WTC11 (cell line): ENCODE data around the gene CEP57L1. TPM values are rescaled to one million over a fixed set of nuclear protein-coding genes. Genes with fewer than 3 reads are reported as not detected.

Source experiments
- ATAC-seq: fragments of 200-7000 bp; cut with Tn5 transposase; 2 replicates; pipeline ENCODE4 v1.10.0; 2021; ENCODE audit warnings: mild to moderate bottlenecking, moderate library complexity
- CTCF ChIA-PET: fragments of 300-600 bp; sonication (Branson Sonifier 250); formaldehyde crosslinking; loops from one replicate; lab custom pipeline; 2021; ENCODE audit warnings: antibody characterized with exemption; lab: Charles Lee
- POLR2A ChIA-PET: fragments of 350-600 bp; sonication (Branson Sonifier 250); formaldehyde crosslinking; loops from one replicate; lab custom pipeline; 2021; ENCODE audit warnings: antibody characterized with exemption; lab: Charles Lee
- DNase-seq: peaks from one replicate; pipeline ENCODE4 v3.0.0; 2021; ENCODE audit warnings: low spot score
- H3K27ac Mint-ChIP-seq: 2 replicates; pipeline ENCODE4 v1.8.0; 2021; ENCODE audit warnings: mixed read lengths
- H3K27me3 Mint-ChIP-seq: 2 replicates; pipeline ENCODE4 v1.8.0; 2021; ENCODE audit warnings: low read depth, mild to moderate bottlenecking, moderate library complexity, mixed read lengths
- H3K36me3 Mint-ChIP-seq: 2 replicates; pipeline ENCODE4 v1.8.0; 2021; ENCODE audit warnings: mixed read lengths
- H3K4me1 Mint-ChIP-seq: 2 replicates; pipeline ENCODE4 v1.8.0; 2022; ENCODE audit warnings: mixed read lengths
- H3K4me3 Mint-ChIP-seq: 2 replicates; pipeline ENCODE4 v1.8.0; 2021; ENCODE audit warnings: mild to moderate bottlenecking, moderate library complexity, mixed read lengths
- H3K9me3 Mint-ChIP-seq: 2 replicates; pipeline ENCODE4 v1.8.0; 2021; ENCODE audit warnings: mixed read lengths
- ATF1 ChIP-seq: sonication (generic); formaldehyde crosslinking; IDR thresholded peaks from 2 replicates; pipeline ENCODE4 v1.8.1; 2023; ENCODE audit warnings: mild to moderate bottlenecking, moderate library complexity, missing genetic modification reagents
- ATF3 ChIP-seq: sonication (generic); formaldehyde crosslinking; conservative IDR thresholded peaks from 2 replicates; pipeline ENCODE4 v1.8.1; 2022; ENCODE audit warnings: mild to moderate bottlenecking, missing genetic modification reagents
- FOXP1 ChIP-seq: sonication (generic); formaldehyde crosslinking; IDR thresholded peaks from 2 replicates; pipeline ENCODE4 v1.8.0; 2022; ENCODE audit warnings: missing genetic modification reagents, mild to moderate bottlenecking, moderate library complexity, borderline replicate concordance
- JAZF1 ChIP-seq: fragments of 250-450 bp; sonication (Bioruptor Pico); IDR thresholded peaks from 2 replicates; pipeline ENCODE4 v1.9.0; 2021; ENCODE audit warnings: moderate library complexity, mild to moderate bottlenecking, inconsistent platforms
- MAX ChIP-seq: sonication (generic); formaldehyde crosslinking; IDR thresholded peaks from 2 replicates; pipeline ENCODE4 v1.8.0; 2022; ENCODE audit warnings: mild to moderate bottlenecking, missing genetic modification reagents
- NFE2L1 ChIP-seq: sonication (generic); formaldehyde crosslinking; IDR thresholded peaks from 2 replicates; pipeline ENCODE4 v1.8.1; 2023; ENCODE audit warnings: missing genetic modification reagents
- NR1H2 ChIP-seq: sonication (generic); formaldehyde crosslinking; IDR thresholded peaks from 2 replicates; pipeline ENCODE4 v1.9.0; 2021; ENCODE audit warnings: mild to moderate bottlenecking, moderate library complexity, missing genetic modification reagents
- OVOL2 ChIP-seq: fragments of 250-450 bp; sonication (Bioruptor Pico); IDR thresholded peaks from 2 replicates; pipeline ENCODE4 v1.9.0; 2021; ENCODE audit warnings: mild to moderate bottlenecking, borderline replicate concordance
- PRDM15 ChIP-seq: sonication (generic); formaldehyde crosslinking; IDR thresholded peaks from 2 replicates; pipeline ENCODE4 v1.8.0; 2022; ENCODE audit warnings: missing genetic modification reagents
- SMAD4 ChIP-seq: sonication (generic); formaldehyde crosslinking; IDR thresholded peaks from 2 replicates; pipeline ENCODE4 v1.8.0; 2022; ENCODE audit warnings: mild to moderate bottlenecking, missing genetic modification reagents
- SOX15 ChIP-seq: fragments of 250-450 bp; sonication (Bioruptor Pico); IDR thresholded peaks from 2 replicates; pipeline ENCODE4 v1.9.0; 2021; ENCODE audit warnings: mild to moderate bottlenecking
- ZNF138 ChIP-seq: sonication (generic); formaldehyde crosslinking; conservative IDR thresholded peaks from 2 replicates; pipeline ENCODE4 v1.8.1; 2022; ENCODE audit warnings: mild to moderate bottlenecking, moderate library complexity, missing genetic modification reagents
- ZNF263 ChIP-seq: sonication (generic); formaldehyde crosslinking; IDR thresholded peaks from 2 replicates; pipeline ENCODE4 v1.8.1; 2022; ENCODE audit warnings: low read depth, mild to moderate bottlenecking, moderate library complexity, missing genetic modification reagents
- ZNF425 ChIP-seq: fragments of 250-450 bp; sonication (Bioruptor Pico); conservative IDR thresholded peaks from 2 replicates; pipeline ENCODE4 v1.9.0; 2021; ENCODE audit warnings: mild to moderate bottlenecking
- ZNF671 ChIP-seq: fragments of 250-450 bp; sonication (Bioruptor Pico); IDR thresholded peaks from 2 replicates; pipeline ENCODE4 v1.8.0; 2021; ENCODE audit warnings: mild to moderate bottlenecking
- total RNA-seq: library from RNA; stranded (reverse); gene quantifications from 3 replicates; pipeline ENCODE4 v1.2.3, GENCODE V29; 2021
- TF ChIP-seq, protein P1 (sequence below): sonication (generic); formaldehyde crosslinking; IDR thresholded peaks from 2 replicates; pipeline ENCODE4 v1.8.1; 2022; ENCODE audit warnings: low read depth, missing genetic modification reagents, borderline replicate concordance
- TF ChIP-seq, protein P2 (sequence below): sonication (generic); formaldehyde crosslinking; IDR thresholded peaks from 2 replicates; pipeline ENCODE4 v1.8.1; 2023; ENCODE audit warnings: mild to moderate bottlenecking, missing genetic modification reagents, moderate library complexity
- TF ChIP-seq, protein P3 (sequence below): fragments of 250-450 bp; sonication (Bioruptor Pico); IDR thresholded peaks from 2 replicates; pipeline ENCODE4 v1.8.0; 2021; ENCODE audit warnings: mild to moderate bottlenecking

Gene CEP57L1
- total RNA-seq, 1 experiment from 2014 or later = 13.1 TPM

DNA sequence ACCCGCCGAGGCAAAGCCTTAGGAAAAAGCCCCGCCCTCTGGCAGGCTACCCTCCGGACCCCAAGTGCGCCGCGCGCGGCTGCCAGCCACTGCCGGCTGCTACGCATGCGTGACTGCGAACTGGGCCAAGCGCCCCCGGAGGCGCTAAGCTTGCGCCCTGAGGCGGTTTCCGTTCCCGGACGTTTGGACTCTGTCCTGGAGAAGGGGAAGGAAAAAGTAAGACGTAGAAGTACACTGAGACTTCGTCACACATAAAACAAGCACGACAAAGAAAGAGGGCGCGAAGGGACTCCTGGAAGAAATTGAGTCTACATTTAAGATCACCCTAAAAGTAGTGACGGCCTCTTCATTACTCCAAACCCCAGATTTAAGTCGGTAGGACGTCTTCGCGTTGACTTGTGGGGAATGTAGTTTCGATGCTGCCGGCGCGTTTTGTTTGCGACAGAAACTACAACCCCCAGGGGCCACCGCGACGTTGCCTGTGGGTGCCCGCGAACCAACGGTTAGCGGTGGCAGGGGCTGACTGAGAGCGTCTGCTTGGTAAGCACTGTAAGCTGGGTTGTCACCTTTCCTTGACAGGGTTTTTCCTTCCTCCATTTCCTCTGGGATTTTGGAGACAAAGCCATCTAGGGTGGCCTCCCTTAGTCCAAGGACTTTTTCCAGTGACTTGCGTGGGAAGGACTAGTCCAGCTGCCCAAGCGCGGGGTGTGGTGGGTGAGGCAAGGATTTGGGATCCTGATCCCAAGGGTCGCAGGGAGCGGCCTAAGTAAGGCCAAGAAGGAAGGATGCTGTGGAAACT lies at the start of gene CEP57L1 (continued):
- TF ChIP-seq, protein P1, sequence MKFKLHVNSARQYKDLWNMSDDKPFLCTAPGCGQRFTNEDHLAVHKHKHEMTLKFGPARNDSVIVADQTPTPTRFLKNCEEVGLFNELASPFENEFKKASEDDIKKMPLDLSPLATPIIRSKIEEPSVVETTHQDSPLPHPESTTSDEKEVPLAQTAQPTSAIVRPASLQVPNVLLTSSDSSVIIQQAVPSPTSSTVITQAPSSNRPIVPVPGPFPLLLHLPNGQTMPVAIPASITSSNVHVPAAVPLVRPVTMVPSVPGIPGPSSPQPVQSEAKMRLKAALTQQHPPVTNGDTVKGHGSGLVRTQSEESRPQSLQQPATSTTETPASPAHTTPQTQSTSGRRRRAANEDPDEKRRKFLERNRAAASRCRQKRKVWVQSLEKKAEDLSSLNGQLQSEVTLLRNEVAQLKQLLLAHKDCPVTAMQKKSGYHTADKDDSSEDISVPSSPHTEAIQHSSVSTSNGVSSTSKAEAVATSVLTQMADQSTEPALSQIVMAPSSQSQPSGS = no peak

DNA sequence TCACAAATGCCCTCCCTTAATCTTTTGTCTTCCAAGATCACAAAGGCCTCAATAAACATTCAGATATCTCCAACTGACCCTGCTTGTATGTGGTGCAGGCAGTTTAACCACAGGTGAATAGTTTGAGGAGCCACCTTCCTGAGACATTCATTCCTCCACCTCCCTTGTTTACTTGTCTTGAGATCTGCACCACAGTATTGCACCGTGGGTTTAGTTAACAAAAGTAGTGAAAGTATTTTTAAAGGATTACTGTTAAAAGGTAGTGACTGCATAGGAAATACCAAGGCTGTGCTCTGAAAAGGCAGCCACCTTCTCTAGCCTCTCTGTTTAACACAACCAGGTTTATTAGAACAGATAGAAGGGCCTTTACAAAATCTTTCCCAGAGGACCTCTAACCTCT lies 47.1 kb upstream of the CEP57L1 start:
- CTCF ChIA-PET = no interaction called here

DNA sequence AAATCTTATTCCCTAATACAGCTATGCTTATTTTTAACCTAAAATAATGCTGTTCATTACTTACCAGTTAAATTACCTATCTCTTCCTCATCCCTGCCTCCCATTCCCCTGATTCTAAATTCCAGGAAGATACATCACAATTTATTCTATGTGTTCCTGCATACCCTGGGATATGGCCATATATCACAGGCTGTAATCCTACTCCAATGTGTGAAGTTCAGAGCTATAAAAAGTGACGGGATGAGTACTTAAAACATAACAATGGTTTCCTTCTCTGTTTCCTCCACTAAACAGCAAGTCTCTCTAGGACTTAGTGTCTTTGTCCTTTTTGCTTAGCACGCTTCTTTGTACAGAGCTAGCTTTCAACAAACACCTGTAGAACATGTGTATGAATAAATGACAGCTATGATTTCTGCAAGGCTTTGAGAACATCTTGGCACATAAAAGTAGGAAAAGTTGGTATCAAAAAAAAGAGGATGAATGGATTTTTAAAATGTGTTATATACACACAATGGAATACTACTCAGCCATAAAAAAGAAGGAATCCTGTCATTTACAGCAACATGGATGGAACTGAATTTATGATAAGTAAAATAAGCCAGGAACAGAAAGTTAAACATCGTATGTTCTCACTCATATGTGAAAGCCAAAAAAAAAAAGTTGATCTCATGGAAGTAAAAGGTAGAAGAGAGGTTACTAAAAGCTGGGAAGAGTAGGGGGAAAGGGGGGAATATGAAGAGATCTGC lies 46.5 kb upstream of the CEP57L1 start:
- H3K4me1 Mint-ChIP-seq = peaks cover 13% of the 10 kb centered on the region
- H3K27me3 Mint-ChIP-seq = no peaks in the 10 kb centered on the region
- no peak for ATAC-seq
- H3K4me3 Mint-ChIP-seq = no peak overlapping the region
- POLR2A ChIA-PET = no interaction called here
- DNase-seq = no peak
- TF ChIP-seq JAZF1 (CRISPR knock-in tag) (no peak), ATF1 (CRISPR knock-in tag) (no peak), NFE2L1 (CRISPR knock-in tag) (no peak), ZNF671 (CRISPR knock-in tag) (no peak), SOX15 (CRISPR knock-in tag) (no peak), ZNF425 (CRISPR knock-in tag) (no peak), ATF3 (CRISPR knock-in tag) (no peak)
- TF ChIP-seq, protein P2, sequence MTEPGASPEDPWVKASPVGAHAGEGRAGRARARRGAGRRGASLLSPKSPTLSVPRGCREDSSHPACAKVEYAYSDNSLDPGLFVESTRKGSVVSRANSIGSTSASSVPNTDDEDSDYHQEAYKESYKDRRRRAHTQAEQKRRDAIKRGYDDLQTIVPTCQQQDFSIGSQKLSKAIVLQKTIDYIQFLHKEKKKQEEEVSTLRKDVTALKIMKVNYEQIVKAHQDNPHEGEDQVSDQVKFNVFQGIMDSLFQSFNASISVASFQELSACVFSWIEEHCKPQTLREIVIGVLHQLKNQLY (CRISPR knock-in tag) = no peak
- H3K9me3 Mint-ChIP-seq = peaks cover 24% of the 10 kb centered on the region
- CTCF ChIA-PET = no interaction called here
- H3K36me3 Mint-ChIP-seq = peaks cover 16% of the 10 kb centered on the region
- H3K27ac Mint-ChIP-seq = no peak overlapping the region

More for the DNA sequence above, 47.1 kb upstream of the CEP57L1 start:
- H3K27me3 Mint-ChIP-seq = no peaks in the 10 kb centered on the region
- peaks cover 16% of the 10 kb centered on the region for H3K36me3 Mint-ChIP-seq
- H3K4me3 Mint-ChIP-seq = no peak overlapping the region
- peaks cover 30% of the 10 kb centered on the region for H3K9me3 Mint-ChIP-seq
- POLR2A ChIA-PET = no interaction called here
- TF ChIP-seq SMAD4 (CRISPR knock-in tag) = no peak
- TF ChIP-seq, all 79 proteins: peak for 0
- Mint-ChIP-seq H3K4me1 (peaks cover 7% of the 10 kb centered on the region), H3K27ac (no peak overlapping the region)
- DNase-seq (no peak), ATAC-seq (no peak)

- Mint-ChIP-seq H3K27me3 (no peaks in the 10 kb centered on the region), H3K9me3 (peaks cover 22% of the 10 kb centered on the region), H3K4me1 (peaks cover 13% of the 10 kb centered on the region), H3K36me3 (peaks cover 16% of the 10 kb centered on the region), H3K27ac (no peak overlapping the region), H3K4me3 (no peak overlapping the region)
- ChIA-PET POLR2A (interaction anchor here (0.7 to 1.3 kb wide), 2 partner anchors 102 to 105 kb away, joined by 3 to 5 read pairs; no protein-coding TSS in a partner anchor), CTCF (no interaction called here)
- ATAC-seq = no peak
- no peak for DNase-seq
- TF ChIP-seq PRDM15 (CRISPR knock-in tag) = no peak
- TF ChIP-seq FOXP1 (CRISPR knock-in tag) = no peak
- TF ChIP-seq ZNF138 (CRISPR knock-in tag) = no peak
- TF ChIP-seq NR1H2 = no peak
- TF ChIP-seq, protein P3, sequence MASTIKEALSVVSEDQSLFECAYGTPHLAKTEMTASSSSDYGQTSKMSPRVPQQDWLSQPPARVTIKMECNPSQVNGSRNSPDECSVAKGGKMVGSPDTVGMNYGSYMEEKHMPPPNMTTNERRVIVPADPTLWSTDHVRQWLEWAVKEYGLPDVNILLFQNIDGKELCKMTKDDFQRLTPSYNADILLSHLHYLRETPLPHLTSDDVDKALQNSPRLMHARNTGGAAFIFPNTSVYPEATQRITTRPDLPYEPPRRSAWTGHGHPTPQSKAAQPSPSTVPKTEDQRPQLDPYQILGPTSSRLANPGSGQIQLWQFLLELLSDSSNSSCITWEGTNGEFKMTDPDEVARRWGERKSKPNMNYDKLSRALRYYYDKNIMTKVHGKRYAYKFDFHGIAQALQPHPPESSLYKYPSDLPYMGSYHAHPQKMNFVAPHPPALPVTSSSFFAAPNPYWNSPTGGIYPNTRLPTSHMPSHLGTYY (CRISPR knock-in tag) = no peak
- no peak for TF ChIP-seq ZNF263
- TF ChIP-seq MAX (CRISPR knock-in tag) = no peak
- TF ChIP-seq OVOL2 (CRISPR knock-in tag) = no peak
Measured at GRCh38 chr6:109050012-109050411, 45.3 kb upstream of the CEP57L1 start.
